Activated CD8-positive, alpha-beta memory T cell treated with anti-CD3 and anti-CD28 coated beads, Interleukin-2, amount 50 U/mL, for 1 hour (primary cell): ENCODE measurements around the gene TTC29.
"Not testable (repeated sequence)": the region's sequence is repeated elsewhere in the genome, so short reads cannot be mapped to it uniquely, and the experiment has no call there.

Source experiments
- DNase-seq: peaks from one replicate; pipeline ENCODE4 v3.0.0-alpha.2; 2020; ENCODE audit errors: extremely low read depth

The TTC29 gene

GRCh38 chr4:146699910-146700309 is 245.8 kb downstream of the TTC29 start:
- no peak for DNase-seq

DNA sequence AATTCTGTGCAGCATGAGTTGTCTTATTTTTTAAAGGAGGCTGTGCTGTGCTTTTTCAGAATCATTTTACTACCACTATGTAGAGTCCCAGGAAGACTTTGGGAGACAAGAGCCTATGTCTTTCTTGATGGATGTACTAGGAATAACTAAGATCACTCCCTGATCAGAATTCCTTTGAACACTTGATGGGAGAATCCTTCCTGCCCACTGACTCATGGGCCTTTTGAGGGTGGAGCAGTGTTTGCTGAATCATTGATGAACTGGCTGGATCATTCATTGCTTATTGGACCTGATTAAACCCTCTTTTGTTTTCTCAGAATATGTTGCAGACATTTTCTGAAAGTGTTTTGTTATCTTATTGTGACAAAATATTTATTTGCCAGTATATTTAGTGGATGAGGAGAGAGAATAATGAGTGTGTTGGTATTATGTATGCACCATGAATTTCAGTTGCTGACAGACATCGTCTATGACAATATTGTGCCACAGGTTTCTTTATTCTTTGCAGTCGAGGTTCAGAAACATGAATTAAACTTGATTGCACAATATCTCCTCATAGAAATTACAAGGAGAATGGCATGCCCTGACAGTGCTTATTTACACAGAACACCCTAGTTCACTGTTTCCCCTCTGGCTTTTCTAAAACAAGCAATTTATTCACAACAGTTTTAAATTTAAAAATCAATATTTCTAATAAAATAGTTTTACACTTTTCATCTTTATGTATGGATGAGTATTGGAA is 270.7 kb downstream of the TTC29 start:
- DNase-seq = no peak

DNA sequence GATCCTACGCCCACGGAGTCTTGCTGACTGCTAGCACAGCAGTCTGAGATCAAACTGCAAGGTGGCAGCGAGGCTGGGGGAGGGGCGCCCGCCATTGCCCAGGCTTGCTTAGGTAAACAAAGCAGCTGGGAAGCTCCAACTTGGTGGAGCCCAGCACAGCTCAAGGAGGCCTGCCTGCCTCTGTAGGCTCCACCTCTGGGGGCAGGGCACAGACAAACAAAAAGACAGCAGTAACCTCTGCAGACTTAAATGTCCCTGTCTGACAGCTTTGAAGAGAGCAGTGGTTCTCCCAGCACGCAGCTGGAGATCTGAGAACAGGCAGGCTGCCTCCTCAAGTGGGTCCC is 281.7 kb downstream of the TTC29 start:
- DNase-seq = not testable (repeated sequence)

GRCh38 chr4:146661367-146661766 is 284.3 kb downstream of the TTC29 start:
- DNase-seq = no peak
